T47D (cell line): ENCODE results near the gene COMT.
A peak's percentile ranks its signal among the peaks of the same experiment; 100 is the strongest.

Experiments
- DNase-seq, 2 experiments: peaks; one replicate each; pipeline versions ENCODE4 v3.0.0 to v3.0.0-alpha.2; 2011 to 2012; ENCODE audit warnings: low read depth in 1 of 2, low spot score in 1 of 2
- JUND ChIP-seq: IDR thresholded peaks from 2 replicates; pipeline ENCODE4 v1.6.1; 2012; ENCODE audit warnings: low read depth
- in situ Hi-C: cut with HindIII; loops from 2 replicates; pipeline ENCODE4 v1.10.0; 2016; ENCODE audit warnings: low sequenced_read_pairs, low pct_unique_long_range_greater_than_20kb

COMT gene

GRCh38 chr22:19974268-19974861 lies 32.8 kb downstream of the COMT start:
- in situ Hi-C loops = no loop called here
- TF ChIP-seq JUND = no peak
- peak; percentile 72 to 78 for DNase-seq

GRCh38 chr22:19974935-19975706 lies 33.5 kb downstream of the COMT start:
- DNase-seq = no peak
- no peak for TF ChIP-seq JUND
- in situ Hi-C loops = no loop called here

GRCh38 chr22:19975707-19976035 lies 34.1 kb downstream of the COMT start:
- TF ChIP-seq JUND = no peak
- no peak for DNase-seq
- in situ Hi-C loops = no loop called here

DNA sequence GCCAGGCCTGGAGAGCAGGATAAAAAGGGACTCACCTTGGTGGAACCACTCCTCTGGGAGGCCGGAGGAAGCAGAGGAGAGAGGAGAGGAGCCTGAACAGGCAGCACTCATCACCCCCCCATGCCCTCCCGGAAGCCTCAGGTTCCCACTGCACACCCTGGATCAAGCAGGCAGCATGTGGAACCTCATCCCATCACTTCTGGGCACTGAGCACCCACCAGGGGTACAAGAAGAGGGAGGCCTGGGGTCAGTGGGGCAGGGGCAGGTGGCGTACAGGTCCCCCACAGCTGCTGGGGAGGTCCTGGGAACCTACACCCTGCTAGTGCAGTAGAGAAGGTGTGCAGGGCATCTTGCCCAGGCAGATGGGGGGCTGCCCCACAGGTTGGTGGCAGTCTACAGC lies 35.1 kb downstream of the COMT start:
- in situ Hi-C loops = no loop called here

GRCh38 chr22:19977296-19978243 lies 36.0 kb downstream of the COMT start:
- no peak for TF ChIP-seq JUND
- in situ Hi-C loops = no loop called here
- no peak for DNase-seq

More for the DNA sequence above, 35.1 kb downstream of the COMT start:
- TF ChIP-seq JUND = no peak
- no peak for DNase-seq

GRCh38 chr22:19978748-19979147 lies 37.2 kb downstream of the COMT start:
- no peak for TF ChIP-seq JUND
- DNase-seq = no peak
- in situ Hi-C loops = no loop called here

GRCh38 chr22:19979712-19980493 lies 38.3 kb downstream of the COMT start:
- DNase-seq = no peak
- no peak for TF ChIP-seq JUND
- in situ Hi-C loops = no loop called here

DNA sequence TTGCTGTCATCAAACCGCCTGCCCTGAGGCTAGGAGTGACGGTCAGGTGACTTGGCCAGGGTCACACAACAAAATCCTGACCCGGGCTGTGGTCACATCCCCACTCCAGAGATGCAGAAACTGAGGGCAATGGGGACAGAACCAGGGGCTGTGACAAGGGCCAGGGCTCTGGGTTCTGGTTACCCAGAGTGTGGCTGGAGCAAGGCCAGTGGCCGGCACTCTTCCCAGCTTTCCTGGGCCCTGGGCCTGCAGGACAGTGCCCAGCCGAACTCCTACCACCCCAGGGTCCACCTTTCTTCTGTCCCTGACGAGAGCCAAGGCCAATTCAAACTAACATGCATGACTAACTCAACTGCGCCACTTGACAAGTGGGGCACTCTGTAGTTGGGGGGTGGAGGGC lies 39.2 kb downstream of the COMT start:
- DNase-seq = no peak
- in situ Hi-C loops = no loop called here

GRCh38 chr22:19981171-19981960 lies 39.8 kb downstream of the COMT start:
- no peak for DNase-seq
- no peak for TF ChIP-seq JUND
- in situ Hi-C loops = no loop called here

More for the DNA sequence above, 39.2 kb downstream of the COMT start:
- no peak for TF ChIP-seq JUND

DNA sequence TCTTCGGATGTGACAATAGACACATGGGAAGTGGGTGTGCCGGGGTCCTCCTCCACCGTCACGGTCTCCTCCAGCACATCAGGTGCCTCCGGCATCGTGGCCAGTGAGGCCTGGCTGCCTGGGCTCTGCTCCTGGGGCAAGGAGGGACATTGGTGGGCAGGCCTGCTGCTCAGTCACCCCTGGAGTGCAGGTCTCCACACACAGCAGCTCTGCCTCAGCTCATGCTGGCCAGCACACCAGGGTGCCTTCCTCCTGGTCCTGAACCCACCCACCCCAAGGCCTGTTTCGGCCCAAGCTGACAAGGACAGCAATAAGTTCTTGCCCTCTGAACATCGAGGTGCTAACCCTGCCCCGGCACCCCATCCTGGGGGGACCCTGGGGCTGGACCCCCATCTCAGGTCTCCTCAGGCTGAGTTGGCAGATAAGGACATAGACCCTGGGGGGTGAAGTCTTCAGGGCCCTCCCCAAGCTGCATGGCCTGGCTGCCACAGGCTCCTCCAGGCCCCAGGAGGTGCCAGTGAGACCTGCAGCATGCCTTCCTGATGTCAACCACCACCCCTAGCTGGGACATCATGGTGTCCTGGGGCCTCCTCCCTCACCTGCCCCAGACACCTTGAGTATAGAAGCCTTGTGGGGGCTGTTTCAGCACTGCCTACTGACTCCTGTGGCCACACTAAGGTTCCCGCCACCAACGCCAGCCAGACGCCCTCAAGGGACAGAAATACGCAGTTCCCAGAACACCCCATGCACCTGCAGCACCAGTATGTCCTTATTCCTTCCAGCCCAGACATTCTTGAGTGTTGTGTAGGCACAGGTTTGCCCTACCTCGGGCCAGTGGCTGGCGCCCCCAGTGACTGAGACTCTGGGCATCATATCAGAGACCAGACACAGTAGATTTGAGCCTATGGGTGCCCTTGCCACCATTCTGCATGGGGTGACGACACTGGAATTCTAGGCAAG lies 40.7 kb downstream of the COMT start:
- DNase-seq = no peak
- in situ Hi-C loops = no loop called here
- no peak for TF ChIP-seq JUND
